BJ (cell line): ENCODE measurements around the gene FCN2. TPM values are rescaled to one million over a fixed set of nuclear protein-coding genes. Genes with fewer than 3 reads are reported as not detected.

Experiments used
- CTCF ChIA-PET: fragments of 350-600 bp; formaldehyde crosslinking; extraction: SDS; loops from one replicate; lab custom pipeline; 2021; ENCODE audit warnings: antibody characterized with exemption, inconsistent platforms; lab: Yijun Ruan, JAX
- POLR2A ChIA-PET: fragments of 300-600 bp; sonication (Branson Sonifier 250); formaldehyde crosslinking; extraction: SDS; loops from one replicate; lab custom pipeline; 2021; ENCODE audit warnings: antibody characterized with exemption; lab: Charles Lee
- DNase-seq: peaks from one replicate; pipeline ENCODE4 v3.0.0-alpha.2; 2011; ENCODE audit warnings: low read depth
- H3K27me3 ChIP-seq: 2 replicates; pipeline ENCODE4 v1.6.0; 2011; ENCODE audit warnings: low read length; ENCODE audit not compliant: control insufficient read depth, insufficient read depth
- H3K36me3 ChIP-seq: 2 replicates; pipeline ENCODE4 v1.5.1; 2011; ENCODE audit warnings: low read length; ENCODE audit not compliant: control insufficient read depth, insufficient read depth
- H3K4me3 ChIP-seq: 2 replicates; pipeline ENCODE4 v1.5.1; 2011; ENCODE audit warnings: low read depth, mild to moderate bottlenecking, control low read depth, low read length
- CTCF ChIP-seq: IDR thresholded peaks from 2 replicates; pipeline ENCODE4 v1.5.1; 2011; ENCODE audit warnings: low read depth, mild to moderate bottlenecking, control low read depth, inconsistent platforms, low read length, moderate library complexity; ENCODE audit not compliant: insufficient read depth
- polyA plus RNA-seq: library from polyadenylated mRNA; depleted of rRNA; stranded (reverse); fragments of >200 nt; gene quantifications from 2 replicates; pipeline ENCODE4 v1.2.3, GENCODE V29; 2011

FCN2 gene
- polyA plus RNA-seq, 1 experiment, result not detected

DNA sequence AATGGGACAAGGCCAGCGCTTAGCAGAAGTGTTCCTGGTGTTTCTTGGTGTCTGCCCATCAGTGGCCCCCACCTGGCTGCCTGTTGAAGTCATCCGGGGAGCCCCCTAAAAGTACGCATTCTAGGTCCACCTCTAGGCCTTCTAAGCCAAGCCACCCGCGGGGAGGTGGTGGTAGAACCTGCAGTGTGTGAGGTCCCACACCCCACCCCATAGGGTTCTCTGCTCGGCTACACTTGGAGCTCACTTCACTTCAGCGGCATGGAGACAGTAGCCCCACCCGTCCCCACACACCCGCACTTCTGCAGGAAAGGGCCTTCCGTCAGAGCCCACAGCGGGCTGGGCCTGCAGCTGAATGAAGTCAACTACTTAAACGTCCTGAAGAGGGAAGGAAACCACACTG is 29.6 kb upstream of the FCN2 start:
- Histone ChIP-seq H3K36me3 (no peaks in the 10 kb centered on the region), H3K4me3 (no peak overlapping the region), H3K27me3 (no peaks in the 10 kb centered on the region)
- POLR2A ChIA-PET, result no interaction called here
- no peak for DNase-seq
- CTCF ChIA-PET, result no interaction called here
- no peak for TF ChIP-seq CTCF

DNA sequence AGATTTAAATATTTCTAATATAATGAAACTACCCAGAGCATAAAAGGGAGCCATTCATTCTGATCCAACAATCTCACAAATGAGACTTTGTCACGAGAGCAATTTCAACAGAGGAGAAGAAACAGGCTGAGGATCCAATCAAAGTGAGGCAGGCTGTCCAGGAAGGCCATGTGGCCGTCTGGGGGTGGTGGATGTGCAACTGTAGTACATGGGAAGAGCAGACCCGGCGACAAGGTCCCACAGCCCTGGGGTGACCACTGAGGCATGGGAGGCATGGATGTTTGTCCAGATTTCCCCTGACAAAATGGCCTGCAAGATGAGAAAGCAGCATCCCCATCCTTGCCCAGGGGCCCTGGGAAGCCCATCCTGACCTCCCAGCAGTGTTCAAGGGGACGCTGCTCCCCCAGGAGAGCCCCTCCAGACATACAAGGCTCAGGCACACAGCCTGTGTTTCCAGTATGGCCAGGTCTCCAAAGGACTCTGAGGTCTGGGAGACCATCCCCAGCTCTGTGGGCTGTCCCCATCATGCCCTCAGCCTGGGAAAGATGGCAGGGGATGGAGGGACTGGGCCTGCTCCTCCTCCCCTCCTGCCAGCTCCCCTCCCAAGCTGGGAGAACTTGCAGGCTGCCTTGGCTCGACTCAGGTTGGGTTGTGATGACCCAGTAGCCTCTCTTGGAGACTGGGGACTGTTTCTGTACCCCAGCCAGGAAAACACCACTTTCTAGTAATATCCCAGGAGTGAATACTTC is 27.5 kb upstream of the FCN2 start:
- CTCF ChIA-PET, result no interaction called here
- Histone ChIP-seq H3K36me3 (no peaks in the 10 kb centered on the region), H3K27me3 (no peaks in the 10 kb centered on the region), H3K4me3 (no peak overlapping the region)
- POLR2A ChIA-PET, result no interaction called here
- TF ChIP-seq CTCF, result no peak
- no peak for DNase-seq

DNA sequence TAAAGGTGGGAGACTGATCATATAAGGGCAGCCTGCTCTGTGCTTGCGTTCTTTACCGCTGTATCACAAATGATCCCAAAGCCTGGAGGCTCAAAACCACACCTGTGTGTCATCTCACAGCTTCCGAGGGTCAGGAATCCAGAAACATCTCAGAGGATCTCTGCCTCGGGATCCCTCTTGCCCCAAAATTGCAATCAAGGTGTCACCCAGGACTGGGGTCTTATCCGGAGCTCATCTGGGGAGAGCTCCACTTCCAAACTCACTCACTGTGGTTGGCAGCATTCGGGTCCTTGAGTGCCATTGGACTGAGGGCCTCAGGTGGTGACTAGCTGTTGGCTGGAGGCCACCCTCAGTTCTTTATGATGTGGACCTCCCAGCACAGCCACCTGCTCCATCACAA is 26.7 kb upstream of the FCN2 start:
- no peaks in the 10 kb centered on the region for H3K36me3 ChIP-seq
- H3K4me3 ChIP-seq, result no peak overlapping the region
- DNase-seq, result no peak
- TF ChIP-seq CTCF, result no peak
- CTCF ChIA-PET, result no interaction called here
- no peaks in the 10 kb centered on the region for H3K27me3 ChIP-seq
- POLR2A ChIA-PET, result no interaction called here

- no peaks in the 10 kb centered on the region for H3K36me3 ChIP-seq
- POLR2A ChIA-PET, result no interaction called here
- no peaks in the 10 kb centered on the region for H3K27me3 ChIP-seq
- CTCF ChIA-PET, result no interaction called here
- DNase-seq, result no peak
- no peak overlapping the region for H3K4me3 ChIP-seq
- no peak for TF ChIP-seq CTCF
Observed at GRCh38 chr9:134854541-134854981, 26.0 kb upstream of the FCN2 start.

DNA sequence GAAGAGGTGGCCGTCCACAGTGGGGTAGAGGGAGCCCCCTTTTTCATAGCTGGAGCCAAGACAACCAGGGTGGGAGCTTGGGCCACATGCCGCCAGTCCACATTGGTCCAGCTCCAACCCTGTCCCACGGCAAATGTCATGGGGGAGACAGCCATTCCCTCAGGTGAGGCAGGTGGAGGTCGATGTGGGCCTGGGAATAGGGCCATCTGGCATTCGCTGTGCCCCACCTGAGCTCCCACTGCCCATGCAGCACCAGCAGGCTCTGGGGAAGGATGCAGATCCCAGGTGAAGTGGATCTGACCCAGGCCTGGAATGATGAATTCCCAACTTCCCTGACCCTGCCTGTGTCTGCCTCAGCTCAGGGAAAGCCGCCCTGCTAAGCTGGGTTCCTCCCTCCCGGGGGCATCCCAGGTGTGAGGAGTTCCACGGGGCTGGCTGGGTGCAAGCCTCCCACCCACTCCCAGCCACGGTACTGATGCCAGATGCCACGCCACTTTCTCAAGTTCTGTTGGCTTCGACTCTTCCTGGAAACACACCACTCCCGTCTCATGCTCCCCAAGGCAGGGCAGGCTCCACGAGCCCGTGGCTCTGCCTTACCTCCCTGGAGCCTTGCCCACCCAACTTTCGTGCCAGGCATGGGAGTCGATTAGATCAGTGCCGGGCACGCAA is 25.2 kb upstream of the FCN2 start:
- DNase-seq, result no peak

More for the DNA sequence above, 25.2 kb upstream of the FCN2 start:
- CTCF ChIA-PET, result no interaction called here
- TF ChIP-seq CTCF, result no peak
- H3K27me3 ChIP-seq, result no peaks in the 10 kb centered on the region
- no peaks in the 10 kb centered on the region for H3K36me3 ChIP-seq
- H3K4me3 ChIP-seq, result no peak overlapping the region
- POLR2A ChIA-PET, result no interaction called here
